Right ventricle myocardium superior (tissue), 1 donor: Measurements from ENCODE around the gene WDR81. TPM values are rescaled to one million over a fixed set of nuclear protein-coding genes. Genes with fewer than 3 reads are reported as not detected.
"Not testable (repeated sequence)": the region's sequence is repeated elsewhere in the genome, so short reads cannot be mapped to it uniquely, and the experiment has no call there.

Experiments
- ATAC-seq: fragments of 200-7000 bp; cut with Tn5 transposase; one replicate; pipeline ENCODE4 v1.9.1; 2020; ENCODE audit warnings: mild to moderate bottlenecking; ENCODE audit not compliant: poor library complexity
- DNase-seq: peaks from one replicate; pipeline ENCODE4 v3.0.0-alpha.2; 2020
- intact Hi-C: fragments of 100-400 bp; cut with DNase I; formaldehyde crosslinking; loops from one replicate; pipeline ENCODE4 v1.11.2; 2022
- total RNA-seq: library from RNA; stranded (reverse); fragmentation: NEBNext Ultra II Directional; extraction: Animal tissue kit (Norgen Biotek cat#: 25700); gene quantifications from one replicate; pipeline ENCODE4 v1.2.1, GENCODE V29; 2021
- donor health status: DM: no; HTN: yes; CAD: no; lungs with severe emphysema.

WDR81 gene
- total RNA-seq, 1 donor from 2014 or later: 8.5 TPM

DNA sequence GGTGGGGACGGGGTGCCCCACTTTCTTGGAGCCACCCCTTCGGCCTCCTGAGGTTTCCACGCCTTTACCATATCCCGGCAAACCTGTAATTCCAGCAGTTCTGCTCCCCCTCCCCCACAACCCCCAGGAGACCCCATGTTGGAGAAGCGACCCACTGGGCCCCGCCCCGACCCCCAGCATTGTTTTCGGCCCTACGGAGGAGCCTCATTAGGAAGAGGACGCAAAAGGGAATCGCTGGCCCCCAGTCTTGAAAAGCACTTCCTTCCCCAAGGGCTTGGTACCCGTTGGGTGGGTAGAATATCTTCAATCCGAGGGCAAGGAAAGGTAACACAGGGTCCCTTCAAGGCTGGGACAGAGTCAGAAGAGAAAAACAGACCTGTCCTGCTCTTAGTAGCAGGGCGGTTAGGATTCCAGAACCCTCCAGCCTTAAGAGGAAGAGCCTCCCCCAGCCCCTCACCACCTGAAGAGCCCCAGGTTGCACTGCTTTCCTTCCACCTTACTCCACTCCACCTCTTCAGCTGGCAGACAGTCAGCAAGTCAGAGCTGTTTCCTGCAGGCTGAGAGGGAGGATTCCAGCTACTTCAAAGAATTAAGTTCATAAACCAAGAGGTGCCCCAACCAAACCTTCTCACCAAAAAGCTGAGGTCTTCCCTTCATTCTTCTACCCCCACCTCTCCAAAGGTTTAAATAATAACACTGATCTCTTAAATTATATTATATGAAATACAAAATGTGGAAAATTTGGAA is 13.5 kb upstream of the WDR81 start:
- no peak for ATAC-seq

DNA sequence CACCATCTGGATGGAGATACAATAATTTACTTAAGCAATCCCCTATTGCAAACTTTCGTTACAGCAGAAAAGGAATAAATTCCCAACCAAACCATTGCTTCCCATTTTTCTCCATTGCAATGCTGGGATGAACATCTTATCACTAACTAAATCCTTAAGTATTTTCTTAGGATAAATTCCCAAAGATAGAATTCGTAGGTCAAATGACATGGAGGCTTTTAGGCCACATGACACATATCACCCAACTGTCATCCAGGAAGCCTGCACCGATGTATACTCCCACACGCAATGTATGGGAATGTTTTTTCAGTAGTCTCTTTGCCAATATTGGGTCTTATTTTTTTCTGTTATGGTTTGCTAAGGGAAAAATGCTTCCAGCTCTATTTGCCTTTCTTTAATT is 12.7 kb upstream of the WDR81 start:
- ATAC-seq: no peak
- intact Hi-C loops: loop anchor here (5.0 kb wide), 1 partner anchor 45 kb away; no protein-coding TSS in a partner anchor

More for the DNA sequence above, 13.5 kb upstream of the WDR81 start:
- peak; percentile 14 for DNase-seq
- intact Hi-C loops: loop anchor here (5.0 kb wide), 1 partner anchor 44 kb away; no protein-coding TSS in a partner anchor

DNA sequence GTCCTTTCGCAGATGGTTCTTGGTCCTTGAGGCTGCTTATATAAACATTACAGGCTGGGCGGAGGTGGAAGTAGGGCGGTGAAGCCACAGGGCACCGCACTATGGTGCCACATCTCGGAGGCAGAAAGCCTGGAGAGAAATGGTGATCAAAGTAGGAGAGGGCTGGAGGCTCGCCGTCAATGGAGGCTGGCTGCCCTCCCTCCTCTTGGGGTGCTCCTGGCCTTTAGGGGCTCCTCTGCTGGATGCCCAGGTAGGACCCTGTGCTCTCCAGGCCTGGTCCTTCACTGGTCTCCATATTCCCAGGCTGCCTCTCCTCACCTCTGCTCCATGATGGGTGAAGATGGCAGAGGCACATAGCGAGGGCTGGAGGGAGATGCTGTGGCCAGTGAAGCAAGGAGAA is 12.2 kb upstream of the WDR81 start:
- ATAC-seq (no peak), DNase-seq (peak; percentile 24)
- intact Hi-C loops: loop anchor here (5.0 kb wide), 1 partner anchor 45 kb away; no protein-coding TSS in a partner anchor

More for the DNA sequence above, 12.7 kb upstream of the WDR81 start:
- no peak for DNase-seq

DNA sequence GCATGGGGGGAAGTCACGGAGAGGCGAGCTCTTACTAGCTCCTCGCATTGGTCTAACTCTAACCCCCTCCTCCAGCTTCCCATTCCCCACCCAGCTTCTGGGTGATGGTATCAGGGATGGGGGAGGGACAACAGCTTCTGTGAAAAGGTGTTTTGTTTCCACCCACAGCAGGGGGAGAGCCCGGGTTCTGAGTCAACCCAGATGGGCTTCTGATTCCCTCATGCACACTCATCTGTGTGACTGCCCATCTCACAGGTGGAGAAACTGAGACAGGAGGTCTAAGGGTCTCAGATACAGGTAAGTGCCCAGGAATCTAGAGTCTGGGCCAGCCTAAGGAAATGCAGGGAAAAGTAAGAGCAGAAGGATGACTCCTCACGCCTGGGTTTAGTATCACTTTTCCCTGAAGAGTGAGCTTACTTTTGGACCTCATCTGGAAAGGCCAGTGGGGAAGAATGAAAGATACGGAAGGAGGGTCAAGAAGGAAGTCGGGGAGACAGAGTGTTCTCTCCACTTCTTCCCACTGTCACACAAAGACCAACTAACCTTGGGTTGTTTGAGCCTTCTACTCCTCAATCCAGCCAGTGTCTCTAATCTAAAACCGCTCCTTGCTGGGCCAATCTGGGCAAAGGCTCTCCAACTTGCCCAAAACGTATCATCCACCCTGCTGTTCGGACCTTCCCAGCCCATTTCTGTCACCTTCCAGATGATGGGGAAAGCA is 11.2 kb upstream of the WDR81 start:
- no peak for DNase-seq
- intact Hi-C loops: loop anchor here (5.0 kb wide), 1 partner anchor 46 kb away; no protein-coding TSS in a partner anchor
- no peak for ATAC-seq

DNA sequence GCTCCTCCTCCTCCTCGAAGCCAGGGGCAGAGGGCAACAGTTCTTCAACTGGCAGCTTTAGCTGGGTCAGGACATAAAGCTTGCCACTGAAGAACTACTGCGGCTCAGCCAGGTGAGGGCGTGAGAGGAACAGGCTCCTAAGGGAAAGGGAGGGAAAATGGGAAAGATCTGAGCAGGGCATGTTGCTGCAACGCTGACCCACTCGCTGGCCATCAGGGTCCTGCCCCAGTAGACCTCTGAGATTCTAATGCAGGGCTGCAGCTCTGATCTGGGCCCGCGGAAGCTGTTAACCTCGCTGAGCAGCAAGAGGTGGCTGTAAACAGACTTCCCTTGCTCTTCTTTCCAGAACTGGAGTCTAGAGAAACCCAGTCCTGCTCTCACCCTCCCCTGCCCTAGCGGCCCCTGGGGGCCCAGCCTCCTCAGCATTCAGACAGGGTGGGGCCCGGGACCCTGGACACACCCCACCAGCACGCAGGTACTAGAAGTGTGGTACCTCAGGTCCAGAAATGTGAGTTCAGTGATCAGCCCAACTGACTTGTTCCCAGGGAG is 10.6 kb upstream of the WDR81 start:
- DNase-seq (no peak), ATAC-seq (no peak)
- intact Hi-C loops: loop anchor here (5.0 kb wide), 1 partner anchor 47 kb away; no protein-coding TSS in a partner anchor

DNA sequence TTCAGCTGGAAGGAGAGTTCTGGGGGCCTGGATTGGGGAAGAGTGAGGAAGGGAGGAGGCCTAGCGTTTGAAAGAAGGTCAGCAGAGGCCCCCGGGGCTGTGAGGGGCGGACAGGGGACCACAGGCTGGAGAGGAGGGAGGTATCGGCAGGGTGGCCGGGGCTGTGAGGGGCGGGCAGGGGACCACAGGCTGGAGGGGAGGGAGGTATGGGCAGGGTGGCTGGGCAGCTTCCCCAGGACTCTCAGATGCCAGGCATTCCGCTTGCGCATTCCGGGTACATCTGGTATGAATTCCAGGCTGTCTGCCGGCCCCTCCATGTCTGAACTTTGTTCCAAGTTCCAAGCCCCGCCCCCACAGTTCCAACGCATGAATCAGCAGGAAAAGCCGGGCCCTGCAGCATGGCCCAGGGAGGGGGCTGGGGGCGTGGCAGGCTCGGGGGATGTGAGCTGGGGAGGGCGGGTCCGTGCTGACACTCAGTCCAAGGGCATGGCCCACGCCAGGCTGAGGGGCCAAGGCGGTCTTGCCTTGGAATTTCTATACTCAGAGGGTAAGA is 10.0 kb upstream of the WDR81 start:
- ATAC-seq (peak; percentile 56), DNase-seq (peak; percentile 99)
- intact Hi-C loops: loop anchor here (5.0 kb wide), 1 partner anchor 47 kb away; no protein-coding TSS in a partner anchor

DNA sequence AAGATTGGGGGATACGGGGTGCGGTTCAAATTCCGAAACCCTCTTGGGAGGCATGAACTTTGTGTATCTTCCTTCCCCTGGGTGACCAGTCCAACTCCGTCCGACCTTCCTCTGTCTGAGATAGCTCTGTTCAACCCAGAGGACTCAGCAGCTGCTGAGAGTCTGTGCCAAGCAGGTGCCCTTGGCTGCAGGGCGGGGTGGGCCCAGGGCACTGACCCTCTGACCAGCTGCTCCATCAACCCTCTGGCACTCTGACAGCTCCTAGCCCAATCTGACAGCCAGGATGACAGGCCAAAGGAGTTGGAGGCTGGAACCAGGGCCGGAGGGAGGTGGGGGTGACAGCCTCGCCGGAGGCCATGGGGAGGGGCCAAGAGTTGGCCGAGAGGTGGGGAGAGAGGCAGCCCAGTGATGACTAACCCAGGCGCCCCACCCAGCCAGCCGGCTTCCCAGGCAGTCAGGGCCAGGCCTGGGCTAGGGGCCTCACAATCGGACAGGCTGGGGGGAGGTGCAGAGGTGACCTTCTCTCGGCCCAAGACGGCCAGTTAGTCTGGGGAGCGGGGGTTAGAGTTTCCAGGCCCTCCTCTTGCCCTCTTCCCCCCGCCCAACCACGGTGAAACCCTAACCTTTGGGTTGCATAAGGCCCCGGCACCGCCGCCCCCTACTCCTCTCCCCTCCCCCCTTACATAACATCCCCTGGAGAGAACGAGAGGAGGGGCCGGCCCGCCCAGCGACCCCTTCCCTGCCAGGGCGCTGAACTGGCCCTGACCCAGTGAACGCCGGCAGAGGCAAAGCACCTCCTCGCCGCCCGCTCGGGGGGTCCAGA is 9.3 kb upstream of the WDR81 start:
- peak; percentile 95 for DNase-seq
- ATAC-seq: peak; percentile 62
- intact Hi-C loops: loop anchor here (5.0 kb wide), 1 partner anchor 48 kb away; no protein-coding TSS in a partner anchor

DNA sequence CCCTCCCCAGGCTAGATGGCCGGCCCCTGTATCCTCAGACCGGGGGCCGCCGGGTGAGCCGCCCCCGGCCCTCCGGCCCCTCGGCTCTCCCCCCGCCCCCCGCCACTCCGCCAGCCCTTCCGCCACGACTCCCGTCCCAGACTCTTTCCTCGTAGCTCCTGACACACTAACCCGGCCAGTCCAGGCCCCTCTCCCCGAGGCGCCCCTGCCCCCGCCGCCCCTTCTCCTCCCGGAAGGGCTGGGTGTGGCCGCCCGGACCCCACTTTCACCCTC is 8.8 kb upstream of the WDR81 start:
- ATAC-seq (no peak), DNase-seq (no peak)
- intact Hi-C loops: no loop called here

DNA sequence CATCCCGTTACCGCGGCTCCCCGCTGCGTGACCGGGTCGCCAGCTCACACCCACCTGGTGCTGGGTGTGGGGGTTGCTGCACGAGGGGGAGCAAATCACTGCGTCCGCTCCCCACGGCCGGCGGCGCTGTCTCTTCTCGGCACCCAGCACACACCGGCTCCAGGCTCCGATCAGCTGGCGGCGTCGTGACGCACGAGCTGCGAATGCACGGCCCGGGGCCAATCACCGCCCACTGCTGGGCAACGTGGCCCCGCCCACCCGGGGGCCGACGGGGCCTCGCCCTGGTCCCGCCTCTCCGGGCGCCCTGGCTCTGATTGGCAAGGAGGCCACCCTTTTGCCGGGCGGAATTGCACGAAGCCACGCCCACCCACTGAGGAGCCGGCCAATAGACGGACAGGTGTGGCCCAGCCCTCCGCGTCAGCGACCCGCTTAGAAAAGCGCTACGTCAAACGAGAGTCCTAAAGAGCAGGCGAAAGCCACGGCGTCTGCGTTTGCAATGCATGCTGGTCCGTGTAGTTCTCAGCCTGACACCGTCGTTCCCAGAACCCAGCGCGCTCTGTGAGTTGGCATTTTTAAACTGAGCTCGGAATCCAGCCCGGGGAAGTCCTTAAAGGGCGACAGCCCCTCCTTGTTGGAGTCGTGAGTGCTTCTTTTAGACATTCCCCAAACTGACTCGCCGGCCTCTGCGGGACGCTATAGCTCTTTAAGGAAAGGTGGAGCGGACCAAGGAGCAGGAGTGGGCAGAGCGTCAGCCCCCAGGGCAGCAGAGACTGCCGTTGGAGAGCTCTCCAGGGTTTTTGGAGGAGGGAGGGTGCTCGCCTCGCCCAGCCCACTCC is 8.2 kb upstream of the WDR81 start:
- DNase-seq (peak; percentile 100), ATAC-seq (peak; percentile 75)
- intact Hi-C loops: no loop called here

DNA sequence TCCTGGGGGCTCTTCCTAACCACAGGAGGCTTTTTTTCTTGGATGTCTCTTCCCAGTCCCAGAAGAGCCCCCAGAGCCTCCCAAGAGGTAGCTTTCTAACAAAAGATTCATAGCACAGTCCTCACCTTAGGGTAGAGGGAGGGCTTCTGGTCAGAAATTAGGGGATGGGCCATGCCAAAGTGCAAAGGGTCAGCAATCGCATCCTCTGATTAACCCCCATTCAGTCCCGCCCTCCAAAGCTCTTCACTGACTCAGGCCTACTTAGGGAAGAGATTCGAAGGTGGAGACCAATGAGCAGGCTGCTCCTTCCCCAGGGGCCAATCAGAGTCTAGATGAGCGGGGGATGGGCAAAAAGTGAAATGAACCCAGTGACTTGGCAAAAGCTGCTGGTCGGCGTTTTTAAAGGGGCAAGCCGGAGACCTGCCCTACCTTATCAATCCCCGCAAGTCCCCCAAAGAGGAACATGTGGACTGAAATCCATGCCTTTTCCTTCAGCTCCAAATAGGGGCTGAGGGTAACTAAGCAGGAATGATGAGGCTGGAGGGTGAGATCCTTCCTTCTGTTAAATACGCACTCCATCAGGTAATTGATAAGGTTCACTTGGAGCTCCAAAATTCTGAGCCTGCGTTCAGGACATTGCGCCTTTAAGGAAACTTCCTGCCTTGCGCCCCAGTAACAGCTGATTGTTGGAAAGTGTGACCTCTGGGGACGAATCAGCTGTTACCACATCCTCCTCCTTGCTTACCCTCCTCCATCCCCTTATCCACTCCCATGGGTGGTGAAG is 7.4 kb upstream of the WDR81 start:
- DNase-seq: peak; percentile 89
- intact Hi-C loops: no loop called here
- peak; percentile 61 for ATAC-seq

DNA sequence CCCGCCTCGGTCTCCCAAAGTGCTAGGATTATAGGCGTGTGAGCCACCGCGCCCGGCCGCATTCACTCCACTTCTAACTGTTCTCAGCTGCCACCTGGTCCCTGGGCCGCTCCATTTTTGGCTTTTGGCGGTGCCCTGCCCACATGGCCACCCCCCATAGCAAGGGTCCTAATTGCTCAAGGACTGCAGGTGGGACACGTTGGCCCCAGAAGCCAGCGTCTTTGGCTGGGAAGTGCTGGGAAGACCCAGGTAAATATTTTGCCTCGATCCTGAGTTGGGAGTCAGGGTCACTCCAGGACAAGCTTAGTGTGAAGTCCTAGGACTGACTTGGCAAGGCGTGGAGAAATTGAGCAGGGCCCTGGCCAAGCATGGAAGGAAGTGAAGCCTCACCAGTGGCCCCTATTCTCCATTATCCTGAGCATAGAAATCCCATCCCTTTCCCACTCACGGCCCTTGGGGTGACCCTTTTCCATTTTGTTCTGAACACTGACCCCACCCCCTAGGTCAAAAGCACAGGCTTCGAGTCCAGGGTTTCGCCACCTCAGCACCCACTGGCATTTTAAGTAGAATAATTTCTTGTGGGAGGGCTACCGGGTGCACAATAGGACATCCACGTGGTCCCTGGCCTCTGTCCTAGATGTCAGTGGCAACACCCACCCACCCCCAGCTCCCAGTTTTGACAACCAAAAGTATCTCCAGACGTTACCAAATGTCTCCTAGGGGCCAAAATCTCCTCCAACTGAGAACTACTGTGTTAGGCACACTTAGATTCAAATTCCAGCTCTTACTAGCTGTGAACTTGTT is 5.9 kb upstream of the WDR81 start:
- DNase-seq (no peak), ATAC-seq (no peak)
- intact Hi-C loops: no loop called here

DNA sequence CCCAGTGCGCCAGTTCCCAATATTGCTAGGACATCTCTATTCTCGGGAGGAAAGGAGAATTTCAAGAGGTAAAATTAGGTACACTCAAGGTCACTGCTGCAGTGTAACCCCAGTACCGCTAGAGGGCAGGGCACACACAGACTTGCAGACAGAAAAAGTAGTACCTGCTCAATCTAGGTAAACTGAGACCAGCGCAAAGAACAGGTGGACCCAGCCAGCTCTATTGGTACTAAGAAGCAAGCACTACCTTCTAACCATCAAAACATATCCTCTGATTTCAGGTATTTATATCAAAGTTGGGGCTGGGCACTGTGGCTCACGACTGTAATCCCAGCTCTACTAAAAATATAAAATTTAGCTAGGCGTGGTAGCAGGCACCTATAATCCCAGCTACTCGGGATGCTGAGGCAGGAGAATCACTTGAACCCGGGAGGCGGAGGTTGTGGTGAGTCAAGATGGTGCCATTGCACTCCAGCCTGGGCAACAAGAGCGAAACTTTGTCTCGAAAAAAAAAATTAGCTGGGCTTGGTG is 3.6 kb upstream of the WDR81 start:
- DNase-seq: peak; percentile 73
- ATAC-seq: no peak
- intact Hi-C loops: loop anchor here (10.0 kb wide), 1 partner anchor 144 kb away; no protein-coding TSS in a partner anchor

DNA sequence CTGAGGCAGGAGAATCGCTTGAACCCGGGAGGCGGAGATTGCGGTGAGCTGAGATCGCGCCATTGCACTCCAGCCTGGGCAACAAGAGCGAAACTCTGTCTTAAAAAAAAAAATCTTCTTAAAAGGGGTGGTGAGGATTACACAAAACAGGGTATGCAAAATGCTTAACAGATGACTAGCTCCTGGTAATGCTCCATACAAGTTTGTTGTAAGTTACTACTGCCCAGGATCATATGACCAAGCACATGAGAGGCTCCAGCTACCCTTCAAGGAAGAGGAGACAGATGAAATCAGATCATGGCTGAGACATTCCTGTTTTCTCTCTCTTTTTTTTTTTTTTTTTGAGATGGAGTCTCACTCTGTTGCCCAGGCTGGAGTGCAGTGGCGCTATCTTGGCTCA is 2.5 kb upstream of the WDR81 start:
- not testable (repeated sequence) for DNase-seq, ATAC-seq
- intact Hi-C loops: loop anchor here (10.0 kb wide), 1 partner anchor 143 kb away; no protein-coding TSS in a partner anchor

DNA sequence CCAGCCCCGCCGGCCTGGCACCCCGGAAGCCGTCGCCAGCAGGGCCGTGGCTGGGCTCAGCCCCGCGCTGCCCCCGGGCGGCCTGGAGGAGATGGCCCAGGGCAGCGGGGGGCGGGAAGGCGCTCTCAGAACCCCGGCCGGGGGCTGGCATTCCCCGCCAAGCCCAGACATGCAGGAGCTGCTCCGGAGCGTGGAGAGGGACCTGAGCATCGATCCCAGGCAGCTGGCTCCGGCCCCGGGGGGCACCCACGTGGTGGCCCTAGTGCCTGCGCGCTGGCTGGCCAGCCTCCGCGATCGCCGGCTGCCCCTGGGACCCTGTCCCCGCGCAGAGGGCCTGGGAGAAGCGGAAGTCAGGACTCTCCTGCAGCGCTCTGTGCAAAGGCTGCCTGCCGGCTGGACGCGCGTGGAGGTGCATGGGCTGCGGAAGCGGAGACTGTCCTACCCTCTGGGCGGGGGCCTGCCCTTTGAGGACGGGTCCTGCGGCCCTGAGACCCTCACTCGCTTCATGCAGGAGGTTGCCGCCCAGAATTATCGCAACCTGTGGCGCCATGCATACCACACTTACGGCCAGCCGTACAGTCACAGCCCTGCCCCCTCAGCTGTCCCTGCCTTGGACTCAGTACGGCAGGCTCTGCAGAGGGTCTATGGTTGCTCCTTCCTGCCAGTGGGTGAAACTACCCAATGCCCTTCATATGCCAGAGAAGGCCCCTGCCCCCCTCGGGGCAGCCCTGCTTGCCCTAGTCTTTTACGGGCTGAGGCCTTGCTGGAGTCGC is 551 bp downstream of the WDR81 start:
- DNase-seq (no peak), ATAC-seq (peak; percentile 64)
- intact Hi-C loops: loop anchor here (5.0 to 10.0 kb wide), 2 partner anchors 57 to 140 kb away; no protein-coding TSS in a partner anchor
